ENCODE measurements around the gene SHOC2.

Gene SHOC2

GRCh38 chr10:110985497-110986275 lies 66.3 kb downstream of the SHOC2 start:
- no peak for DNase-seq

- DNase-seq = no peak
These were observed 69.6 kb downstream of the SHOC2 start for GRCh38 chr10:110989016-110989415.

GRCh38 chr10:110992006-110992800 lies 72.8 kb downstream of the SHOC2 start:
- no peak for DNase-seq

- DNase-seq = peak in 1 of 2 donors; percentile 49
These were observed 73.8 kb downstream of the SHOC2 start for GRCh38 chr10:110993024-110993693.

GRCh38 chr10:110994406-110995086 lies 75.1 kb downstream of the SHOC2 start:
- no peak for DNase-seq

- DNase-seq = no peak
These were observed 75.9 kb downstream of the SHOC2 start for GRCh38 chr10:110995301-110995700.

- DNase-seq = no peak
These were observed 76.9 kb downstream of the SHOC2 start for GRCh38 chr10:110996256-110996655.

GRCh38 chr10:111004016-111004415 lies 84.6 kb downstream of the SHOC2 start:
- DNase-seq = no peak

GRCh38 chr10:111007486-111007885 lies 88.1 kb downstream of the SHOC2 start:
- DNase-seq = no peak

- no peak for DNase-seq
These were observed 95.8 kb downstream of the SHOC2 start for GRCh38 chr10:111015181-111015580.

- no peak for DNase-seq
These were observed 97.7 kb downstream of the SHOC2 start for GRCh38 chr10:111017098-111017497.

- no peak for DNase-seq
These were observed 98.6 kb downstream of the SHOC2 start for GRCh38 chr10:111018021-111018420.

- no peak for DNase-seq
These were observed 103.7 kb downstream of the SHOC2 start for GRCh38 chr10:111023060-111023459.

- no peak for DNase-seq
These were observed 110.8 kb downstream of the SHOC2 start for GRCh38 chr10:111030042-111030750.

GRCh38 chr10:111034598-111035310 lies 115.3 kb downstream of the SHOC2 start:
- DNase-seq = no peak

GRCh38 chr10:111035542-111035941 lies 116.1 kb downstream of the SHOC2 start:
- no peak for DNase-seq

GRCh38 chr10:111037858-111038257 lies 118.5 kb downstream of the SHOC2 start:
- no peak for DNase-seq

- no peak for DNase-seq
These were observed 120.1 kb downstream of the SHOC2 start for GRCh38 chr10:111039522-111039921.

- no peak for DNase-seq
These were observed 137.6 kb downstream of the SHOC2 start for GRCh38 chr10:111057006-111057405.
